Suprapubic skin (tissue), 3 donors: ENCODE data around the gene KIF25.

Experiments used
- CTCF ChIP-seq, 2 donors: fragments of 200-600 bp in 1 of 2; fragments of 450-650 bp in 1 of 2; sonication (generic) in 1 of 2; IDR thresholded peaks; one replicate each; pipeline ENCODE4 v1.5.1; 2016 to 2019; ENCODE audit warnings: antibody characterized with exemption in 2 of 2, mild to moderate bottlenecking in 1 of 2, moderate library complexity in 1 of 2
- POLR2AphosphoS5 ChIP-seq, 3 donors: sonication (generic); formaldehyde crosslinking; IDR thresholded peaks; one replicate each; pipeline ENCODE4 v1.6.1; 2017; ENCODE audit warnings: antibody characterized with exemption in 3 of 3

DNA sequence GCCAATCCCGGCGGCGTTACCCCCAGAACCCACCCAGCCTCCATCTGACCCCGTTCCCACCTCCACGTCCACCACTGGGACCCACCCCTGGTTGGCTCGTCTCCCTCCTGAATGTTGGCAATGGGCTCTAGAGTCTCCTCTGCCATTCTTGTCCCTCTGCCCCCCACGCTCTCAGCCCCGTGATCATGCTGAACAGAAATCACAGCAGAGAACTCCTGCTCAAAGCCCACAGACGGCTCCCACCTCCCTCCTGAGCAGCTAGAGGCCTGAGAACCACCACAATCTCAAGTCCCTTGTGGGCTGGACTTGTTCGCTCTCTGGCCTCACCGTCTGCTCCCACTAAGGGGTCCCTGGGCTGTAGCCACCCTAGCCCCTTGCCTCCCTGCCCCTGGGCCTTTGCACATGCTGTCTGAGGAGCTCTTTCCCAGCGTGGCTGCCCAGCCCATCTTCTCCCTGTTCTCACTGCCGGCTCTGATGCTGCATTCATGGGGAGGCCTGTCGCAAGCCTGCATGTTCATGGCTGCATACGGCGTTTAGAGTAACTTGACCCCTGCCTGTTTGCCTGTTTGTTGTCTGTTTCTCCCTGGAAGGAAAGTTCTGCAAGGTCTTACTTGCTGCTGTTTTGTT is 92.7 kb downstream of the KIF25 start:
- TF ChIP-seq CTCF (IDR thresholded peaks at IDR 0.05), result no peak
- no peak for TF ChIP-seq POLR2AphosphoS5 (IDR thresholded peaks at IDR 0.05)
